ENCODE measurements around the gene RACK1.

DNA sequence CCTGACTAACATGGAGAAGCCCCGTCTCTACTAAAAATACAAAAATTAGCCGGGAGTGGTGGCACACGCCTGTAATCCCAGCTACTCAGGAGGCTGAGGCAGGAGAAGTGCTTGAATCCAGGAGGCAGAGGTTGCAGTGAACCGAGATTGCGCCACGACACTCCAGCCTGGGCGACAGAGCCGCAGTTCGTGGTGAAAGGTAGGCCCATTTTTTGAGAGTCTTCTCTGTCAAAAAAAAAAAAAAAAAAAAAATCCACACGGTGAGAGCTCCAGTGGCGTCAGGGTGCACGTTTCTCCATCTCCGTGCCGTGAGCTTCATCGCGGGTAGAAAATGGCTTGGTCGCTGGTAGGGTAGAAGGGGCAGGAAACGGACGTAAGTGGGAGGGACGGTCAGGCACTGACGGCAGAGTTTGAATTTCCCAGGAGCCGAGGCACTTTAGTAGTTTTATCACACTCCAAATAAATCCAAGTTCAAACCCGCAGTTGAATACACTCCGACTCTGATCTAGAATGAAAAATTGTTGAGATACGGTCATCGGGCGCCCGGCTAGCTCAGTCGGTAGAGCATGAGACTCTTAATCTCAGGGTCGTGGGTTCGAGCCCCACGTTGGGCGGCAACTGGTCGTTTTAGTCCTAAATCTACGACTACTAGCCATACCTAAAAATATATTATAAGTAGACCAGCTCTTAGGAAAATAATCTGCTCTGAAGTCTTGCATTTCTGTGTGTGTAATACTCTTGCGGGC is 36.3 kb downstream of the RACK1 start:
- TF ChIP-seq POLR2A (IDR thresholded peaks at IDR 0.05; ENCODE audit: low read depth, low read length) (no peak), POLR2AphosphoS5 (IDR thresholded peaks at IDR 0.05; ENCODE audit: low read depth, low read length) (no peak), TAF1 (IDR thresholded peaks at IDR 0.05; ENCODE audit: borderline replicate concordance, low read depth, low read length) (no peak)
